ENCODE results near the gene CACNA1D.

CACNA1D gene

DNA sequence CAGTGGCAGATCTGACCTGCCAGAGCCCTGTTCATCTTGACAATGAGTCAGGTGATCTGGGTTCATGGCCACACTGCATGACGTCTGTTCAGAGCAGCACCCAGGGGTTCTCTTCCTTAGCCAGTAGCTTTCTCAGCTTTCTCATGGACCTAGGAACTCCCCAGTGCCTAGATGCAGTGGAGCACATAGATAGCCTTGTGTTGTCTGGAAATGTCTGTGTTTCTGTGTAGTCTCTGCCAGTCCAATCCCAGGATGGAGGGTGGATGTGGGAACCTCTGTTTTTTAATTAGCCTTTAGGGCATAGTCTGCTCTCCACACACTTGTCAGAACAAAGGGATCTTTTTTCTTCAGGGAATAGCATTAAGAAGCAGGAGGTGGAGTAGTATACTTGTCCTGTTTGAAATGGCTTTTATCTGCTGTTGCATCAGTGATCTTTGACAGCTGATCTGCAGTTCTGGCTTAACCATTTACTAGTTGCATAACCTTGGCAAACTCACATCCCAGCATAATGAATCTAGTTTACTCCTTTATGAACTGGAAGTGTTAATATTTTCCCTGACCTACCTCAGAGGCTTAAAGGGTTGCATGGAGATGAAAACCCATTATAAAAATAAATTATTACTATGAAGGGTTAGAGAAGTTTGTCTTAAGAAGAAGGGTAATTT is 16.1 kb upstream of the CACNA1D start:
- H3K4me3 ChIP-seq (ENCODE audit: low read depth, low read length): no peak overlapping the region
- TF ChIP-seq, protein P1, sequence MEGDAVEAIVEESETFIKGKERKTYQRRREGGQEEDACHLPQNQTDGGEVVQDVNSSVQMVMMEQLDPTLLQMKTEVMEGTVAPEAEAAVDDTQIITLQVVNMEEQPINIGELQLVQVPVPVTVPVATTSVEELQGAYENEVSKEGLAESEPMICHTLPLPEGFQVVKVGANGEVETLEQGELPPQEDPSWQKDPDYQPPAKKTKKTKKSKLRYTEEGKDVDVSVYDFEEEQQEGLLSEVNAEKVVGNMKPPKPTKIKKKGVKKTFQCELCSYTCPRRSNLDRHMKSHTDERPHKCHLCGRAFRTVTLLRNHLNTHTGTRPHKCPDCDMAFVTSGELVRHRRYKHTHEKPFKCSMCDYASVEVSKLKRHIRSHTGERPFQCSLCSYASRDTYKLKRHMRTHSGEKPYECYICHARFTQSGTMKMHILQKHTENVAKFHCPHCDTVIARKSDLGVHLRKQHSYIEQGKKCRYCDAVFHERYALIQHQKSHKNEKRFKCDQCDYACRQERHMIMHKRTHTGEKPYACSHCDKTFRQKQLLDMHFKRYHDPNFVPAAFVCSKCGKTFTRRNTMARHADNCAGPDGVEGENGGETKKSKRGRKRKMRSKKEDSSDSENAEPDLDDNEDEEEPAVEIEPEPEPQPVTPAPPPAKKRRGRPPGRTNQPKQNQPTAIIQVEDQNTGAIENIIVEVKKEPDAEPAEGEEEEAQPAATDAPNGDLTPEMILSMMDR (IDR thresholded peaks at IDR 0.05; ENCODE audit: insufficient read depth, low read length, missing control alignments): no peak
- ChIA-PET CTCF (no interaction called here), POLR2A (no interaction called here)
- no peak for DNase-seq (ENCODE audit: low read depth, low spot score)

- no peak for DNase-seq (ENCODE audit: low read depth, low spot score)
- CTCF ChIA-PET: no interaction called here
- TF ChIP-seq, protein P1 (IDR thresholded peaks at IDR 0.05; ENCODE audit: insufficient read depth, low read length, missing control alignments): no peak
- H3K4me3 ChIP-seq (ENCODE audit: low read depth, low read length): no peak overlapping the region
- POLR2A ChIA-PET: no interaction called here
Observed at GRCh38 chr3:53478921-53479664, 15.3 kb upstream of the CACNA1D start.

- DNase-seq (ENCODE audit: low read depth, low spot score): no peak
- TF ChIP-seq, protein P1 (IDR thresholded peaks at IDR 0.05; ENCODE audit: insufficient read depth, low read length, missing control alignments): no peak
- ChIA-PET POLR2A (no interaction called here), CTCF (no interaction called here)
- no peak overlapping the region for H3K4me3 ChIP-seq (ENCODE audit: low read depth, low read length)
Observed at GRCh38 chr3:53482227-53482626, 12.2 kb upstream of the CACNA1D start.

- no peak overlapping the region for H3K4me3 ChIP-seq (ENCODE audit: low read depth, low read length)
- POLR2A ChIA-PET: no interaction called here
- CTCF ChIA-PET: no interaction called here
- DNase-seq (ENCODE audit: low read depth, low spot score): no peak
- TF ChIP-seq, protein P1 (IDR thresholded peaks at IDR 0.05; ENCODE audit: insufficient read depth, low read length, missing control alignments): no peak
Observed at GRCh38 chr3:53483821-53484220, 10.6 kb upstream of the CACNA1D start.

GRCh38 chr3:53484984-53485383 is 9.4 kb upstream of the CACNA1D start:
- H3K4me3 ChIP-seq (ENCODE audit: low read depth, low read length): no peak overlapping the region
- POLR2A ChIA-PET: no interaction called here
- no peak for DNase-seq (ENCODE audit: low read depth, low spot score)
- TF ChIP-seq, protein P1 (IDR thresholded peaks at IDR 0.05; ENCODE audit: insufficient read depth, low read length, missing control alignments): no peak
- CTCF ChIA-PET: no interaction called here

DNA sequence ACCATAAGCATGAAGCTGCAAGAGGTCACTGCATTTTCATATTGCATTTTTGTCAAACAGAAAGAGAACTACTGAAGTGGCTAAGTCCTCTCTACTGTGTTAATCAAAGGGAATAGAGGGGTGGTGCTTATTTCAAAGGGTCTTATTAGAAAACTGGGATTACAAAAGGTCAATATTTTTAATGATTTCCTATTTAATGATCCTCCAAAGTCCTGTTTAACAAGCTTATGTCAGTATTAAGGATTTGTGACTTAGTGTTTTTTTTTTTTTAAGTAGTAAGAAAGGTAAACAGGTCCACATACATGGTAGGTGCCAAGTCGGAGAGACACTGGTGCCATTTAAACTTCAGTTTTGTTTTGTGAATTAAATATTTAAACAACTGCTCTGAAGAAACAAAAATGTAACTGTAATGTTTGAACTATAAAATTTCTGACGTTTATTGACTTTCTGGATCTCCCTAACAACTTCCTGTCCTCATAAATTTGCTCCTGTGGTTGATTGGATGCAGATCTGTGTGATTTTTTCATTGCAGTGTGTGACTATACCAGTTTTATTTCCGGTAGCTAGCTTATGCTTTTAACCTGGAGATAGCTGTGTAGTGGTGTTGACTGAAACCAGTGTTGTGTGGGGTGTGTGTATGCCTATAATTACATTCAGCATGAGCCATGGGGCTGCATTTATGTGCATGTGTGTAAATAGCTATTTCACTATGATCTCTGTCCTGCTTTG is 8.6 kb upstream of the CACNA1D start:
- TF ChIP-seq, protein P1 (IDR thresholded peaks at IDR 0.05; ENCODE audit: insufficient read depth, low read length, missing control alignments): no peak
- DNase-seq (ENCODE audit: low read depth, low spot score): no peak
- POLR2A ChIA-PET: no interaction called here
- CTCF ChIA-PET: no interaction called here
- no peak overlapping the region for H3K4me3 ChIP-seq (ENCODE audit: low read depth, low read length)
